ENCODE results near the gene LBX2. TPM values are rescaled to one million over a fixed set of nuclear protein-coding genes. Genes with fewer than 3 reads are reported as not detected.
A peak's percentile ranks its signal among the peaks of the same experiment; 100 is the strongest.

The LBX2 gene
- total RNA-seq, 4 donors from 2014 or later, result 1.2 TPM; not detected in 3

DNA sequence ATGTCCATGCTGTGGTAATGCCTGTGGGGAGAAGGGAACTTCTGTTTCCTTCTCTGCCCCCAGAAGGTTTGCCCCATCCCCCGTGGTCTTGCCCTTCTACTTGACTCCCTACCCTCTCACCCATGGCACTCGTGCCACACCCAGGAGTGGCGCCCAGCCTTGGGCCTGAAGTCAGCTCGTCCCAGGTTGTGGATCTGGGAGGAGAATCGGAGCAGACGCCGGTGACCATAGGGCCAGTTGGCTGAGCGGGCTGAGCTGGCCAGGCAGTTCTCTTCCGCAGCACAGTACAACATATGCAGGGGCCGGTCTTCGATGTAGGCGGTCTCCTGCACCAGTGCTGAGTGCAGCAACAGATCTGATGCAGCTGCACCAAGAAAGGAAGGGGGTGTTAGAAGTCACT is 35.0 kb upstream of the LBX2 start:
- no peaks in the 10 kb centered on the region for H3K27me3 ChIP-seq
- no peak overlapping the region for H3K4me3 ChIP-seq
- H3K27ac ChIP-seq, result no peak overlapping the region
- WGBS, result 77% methylated on average over 12 of the region's 12 CpGs
- no peaks in the 10 kb centered on the region for H3K9me3 ChIP-seq
- peaks cover 17% of the 10 kb centered on the region for H3K36me3 ChIP-seq
- TF ChIP-seq POLR2A (IDR thresholded peaks at IDR 0.05) (no peak), CTCF (IDR thresholded peaks at IDR 0.05) (no peak), POLR2AphosphoS5 (IDR thresholded peaks at IDR 0.05) (no peak), EP300 (IDR thresholded peaks at IDR 0.05) (no peak)
- DNase-seq (ENCODE audit: low spot score in 2 of 2), result no peak
- peaks cover 14% of the 10 kb centered on the region for H3K4me1 ChIP-seq

- Histone ChIP-seq H3K9me3 (no peaks in the 10 kb centered on the region), H3K27ac (no peak overlapping the region), H3K4me3 (no peak overlapping the region), H3K27me3 (no peaks in the 10 kb centered on the region), H3K36me3 (peaks cover 17% of the 10 kb centered on the region), H3K4me1 (peaks cover 21% of the 10 kb centered on the region)
- TF ChIP-seq CTCF (IDR thresholded peaks at IDR 0.05), result no peak
- no peak for TF ChIP-seq EP300 (IDR thresholded peaks at IDR 0.05)
- no peak for TF ChIP-seq POLR2AphosphoS5 (IDR thresholded peaks at IDR 0.05)
- no peak for TF ChIP-seq POLR2A (IDR thresholded peaks at IDR 0.05)
- DNase-seq (ENCODE audit: low spot score in 2 of 2), result no peak
- 86% methylated on average over 4 of the region's 4 CpGs for WGBS
Observed at GRCh38 chr2:74533464-74533863, 34.1 kb upstream of the LBX2 start.

- no peak overlapping the region for H3K27ac ChIP-seq
Observed at GRCh38 chr2:74532222-74532621, 32.8 kb upstream of the LBX2 start.

DNA sequence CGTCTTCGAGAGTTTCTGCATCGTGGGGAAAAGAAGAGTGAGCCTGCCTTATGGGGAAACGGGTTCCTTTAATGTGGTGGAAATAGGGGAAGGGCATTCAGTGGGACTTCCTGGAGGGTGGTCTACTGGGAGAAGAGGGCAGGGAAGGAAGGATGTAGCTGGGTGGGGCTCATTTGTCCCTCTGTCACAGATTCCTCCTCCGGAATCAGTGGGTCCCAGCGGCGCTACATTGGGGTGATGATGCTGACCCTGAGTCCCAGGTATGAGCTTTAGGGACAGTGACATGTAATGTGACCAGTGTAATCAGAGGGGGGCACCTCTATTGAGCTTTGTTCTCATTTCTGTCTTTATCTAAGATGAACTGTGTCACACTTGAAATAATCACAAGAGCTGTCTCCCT is 32.3 kb upstream of the LBX2 start:
- 83% methylated on average over 7 of the region's 7 CpGs for WGBS
- Histone ChIP-seq H3K9me3 (no peaks in the 10 kb centered on the region), H3K27ac (no peak overlapping the region), H3K27me3 (no peaks in the 10 kb centered on the region), H3K36me3 (peaks cover 34% of the 10 kb centered on the region), H3K4me1 (peaks cover 30% of the 10 kb centered on the region), H3K4me3 (no peak overlapping the region)
- TF ChIP-seq POLR2A (IDR thresholded peaks at IDR 0.05) (no peak), CTCF (IDR thresholded peaks at IDR 0.05) (no peak), EP300 (IDR thresholded peaks at IDR 0.05) (no peak), POLR2AphosphoS5 (IDR thresholded peaks at IDR 0.05) (no peak)
- DNase-seq (ENCODE audit: low spot score in 2 of 2), result no peak

More at GRCh38 chr2:74532222-74532621, 32.8 kb upstream of the LBX2 start:
- H3K4me1 ChIP-seq, result peaks cover 30% of the 10 kb centered on the region
- no peak for TF ChIP-seq POLR2A (IDR thresholded peaks at IDR 0.05)
- TF ChIP-seq EP300 (IDR thresholded peaks at IDR 0.05), result no peak
- TF ChIP-seq POLR2AphosphoS5 (IDR thresholded peaks at IDR 0.05), result no peak
- no peak for TF ChIP-seq CTCF (IDR thresholded peaks at IDR 0.05)
- peaks cover 28% of the 10 kb centered on the region for H3K36me3 ChIP-seq
- H3K27me3 ChIP-seq, result no peaks in the 10 kb centered on the region
- DNase-seq (ENCODE audit: low spot score in 2 of 2), result no peak
- H3K4me3 ChIP-seq, result no peak overlapping the region
- no peaks in the 10 kb centered on the region for H3K9me3 ChIP-seq

- Histone ChIP-seq H3K9me3 (no peaks in the 10 kb centered on the region), H3K27me3 (no peaks in the 10 kb centered on the region), H3K27ac (peak overlapping the region; percentile 92), H3K4me1 (peaks cover 35% of the 10 kb centered on the region), H3K4me3 (peak overlapping the region; percentile 80), H3K36me3 (peaks cover 45% of the 10 kb centered on the region)
- DNase-seq (ENCODE audit: low spot score in 2 of 2), result peak in 1 of 2 donors; percentile 77
- no peak for TF ChIP-seq POLR2A (IDR thresholded peaks at IDR 0.05)
- no peak for TF ChIP-seq EP300 (IDR thresholded peaks at IDR 0.05)
- no peak for TF ChIP-seq POLR2AphosphoS5 (IDR thresholded peaks at IDR 0.05)
- TF ChIP-seq CTCF (IDR thresholded peaks at IDR 0.05), result no peak
- WGBS, result 4% methylated on average over 26 of the region's 54 CpGs
Observed at GRCh38 chr2:74530239-74531187, 31.1 kb upstream of the LBX2 start.
